AG04449 (cell line): Measurements from ENCODE around the gene RGS14.

Experiments used
- CTCF ChIA-PET: fragments of 350-600 bp; formaldehyde crosslinking; extraction: SDS; loops from one replicate; lab custom pipeline; 2021; ENCODE audit warnings: antibody characterized with exemption; lab: Yijun Ruan, JAX
- POLR2A ChIA-PET: fragments of 400-600, 350-600 bp; formaldehyde crosslinking; extraction: SDS; loops from one replicate; lab custom pipeline; 2020; ENCODE audit warnings: antibody characterized with exemption, inconsistent platforms; lab: Yijun Ruan, JAX
- DNase-seq: peaks from one replicate; pipeline ENCODE4 v3.0.0-alpha.2; 2010; ENCODE audit warnings: low read depth, low spot score
- H3K4me3 ChIP-seq: 2 replicates; pipeline ENCODE4 v1.5.1; 2011; ENCODE audit warnings: low read depth, mild to moderate bottlenecking, control low read depth, low read length
- TF ChIP-seq, protein P1 (sequence below): IDR thresholded peaks from one replicate; pipeline ENCODE4 v1.5.1; 2011; ENCODE audit warnings: mild to moderate bottlenecking, moderate library complexity, low read length, control low read depth, inconsistent platforms; ENCODE audit not compliant: insufficient read depth; ENCODE audit errors: missing control alignments

The RGS14 gene

GRCh38 chr5:177344891-177345290 lies 12.8 kb upstream of the RGS14 start:
- DNase-seq = no peak
- ChIA-PET POLR2A (no interaction called here), CTCF (interaction anchor here (1.3 to 2.1 kb wide), 3 partner anchors 9 to 231 kb away, joined by 3 to 5 read pairs (median 3); no protein-coding TSS in a partner anchor)
- no peak overlapping the region for H3K4me3 ChIP-seq
- TF ChIP-seq, protein P1, sequence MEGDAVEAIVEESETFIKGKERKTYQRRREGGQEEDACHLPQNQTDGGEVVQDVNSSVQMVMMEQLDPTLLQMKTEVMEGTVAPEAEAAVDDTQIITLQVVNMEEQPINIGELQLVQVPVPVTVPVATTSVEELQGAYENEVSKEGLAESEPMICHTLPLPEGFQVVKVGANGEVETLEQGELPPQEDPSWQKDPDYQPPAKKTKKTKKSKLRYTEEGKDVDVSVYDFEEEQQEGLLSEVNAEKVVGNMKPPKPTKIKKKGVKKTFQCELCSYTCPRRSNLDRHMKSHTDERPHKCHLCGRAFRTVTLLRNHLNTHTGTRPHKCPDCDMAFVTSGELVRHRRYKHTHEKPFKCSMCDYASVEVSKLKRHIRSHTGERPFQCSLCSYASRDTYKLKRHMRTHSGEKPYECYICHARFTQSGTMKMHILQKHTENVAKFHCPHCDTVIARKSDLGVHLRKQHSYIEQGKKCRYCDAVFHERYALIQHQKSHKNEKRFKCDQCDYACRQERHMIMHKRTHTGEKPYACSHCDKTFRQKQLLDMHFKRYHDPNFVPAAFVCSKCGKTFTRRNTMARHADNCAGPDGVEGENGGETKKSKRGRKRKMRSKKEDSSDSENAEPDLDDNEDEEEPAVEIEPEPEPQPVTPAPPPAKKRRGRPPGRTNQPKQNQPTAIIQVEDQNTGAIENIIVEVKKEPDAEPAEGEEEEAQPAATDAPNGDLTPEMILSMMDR = no peak

- CTCF ChIA-PET = interaction anchor here (0.5 to 2.7 kb wide), 7 partner anchors 22 to 154 kb away, joined by 3 to 9 read pairs (median 5); no protein-coding TSS in a partner anchor
- no peak overlapping the region for H3K4me3 ChIP-seq
- POLR2A ChIA-PET = no interaction called here
- DNase-seq = no peak
- TF ChIP-seq, protein P1 = no peak
Measured at GRCh38 chr5:177346820-177347219, 10.9 kb upstream of the RGS14 start.

DNA sequence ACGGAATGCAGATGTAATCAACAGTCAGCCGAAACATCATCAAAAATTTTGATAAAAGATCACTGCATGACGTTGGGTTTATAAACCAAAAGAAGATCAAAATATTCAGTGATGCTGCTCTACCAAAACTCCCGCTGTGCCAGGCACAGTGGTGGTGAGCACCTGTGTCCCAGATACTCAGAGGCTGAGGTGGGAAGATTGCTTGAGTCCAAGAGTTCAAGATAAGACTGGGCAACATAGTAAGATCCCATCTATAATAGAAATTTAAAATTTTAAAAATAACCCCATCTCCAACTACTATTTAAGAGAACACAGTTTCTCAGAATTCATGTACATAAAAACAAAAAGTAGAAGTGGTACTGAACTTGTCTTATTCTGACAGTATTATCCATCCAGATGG lies 10.0 kb upstream of the RGS14 start:
- POLR2A ChIA-PET = no interaction called here

DNA sequence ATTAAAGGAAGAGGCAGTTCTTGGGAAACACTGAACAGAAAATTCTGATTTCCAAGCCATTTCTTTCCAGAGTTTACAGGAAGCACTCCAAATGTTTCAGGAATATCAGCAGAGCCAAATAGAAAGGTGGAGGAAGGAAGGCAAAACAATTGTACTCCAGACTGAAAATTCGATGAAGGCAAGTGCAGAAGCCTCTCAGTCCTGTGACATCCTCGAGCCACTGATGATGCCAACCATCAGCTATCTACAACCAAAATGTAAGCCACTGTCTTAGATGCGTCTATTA lies 8.4 kb upstream of the RGS14 start:
- H3K4me3 ChIP-seq = no peak overlapping the region
- CTCF ChIA-PET = interaction anchor here (0.6 to 4.5 kb wide), 4 partner anchors 18 to 54 kb away, joined by 3 to 26 read pairs (median 12); no protein-coding TSS in a partner anchor
- TF ChIP-seq, protein P1 = no peak

More for the DNA sequence above, 10.0 kb upstream of the RGS14 start:
- H3K4me3 ChIP-seq = no peak overlapping the region
- CTCF ChIA-PET = interaction anchor here (1.6 to 2.7 kb wide), 3 partner anchors 21 to 38 kb away, joined by 5 to 9 read pairs (median 5); no protein-coding TSS in a partner anchor
- TF ChIP-seq, protein P1 = no peak
- DNase-seq = no peak

DNA sequence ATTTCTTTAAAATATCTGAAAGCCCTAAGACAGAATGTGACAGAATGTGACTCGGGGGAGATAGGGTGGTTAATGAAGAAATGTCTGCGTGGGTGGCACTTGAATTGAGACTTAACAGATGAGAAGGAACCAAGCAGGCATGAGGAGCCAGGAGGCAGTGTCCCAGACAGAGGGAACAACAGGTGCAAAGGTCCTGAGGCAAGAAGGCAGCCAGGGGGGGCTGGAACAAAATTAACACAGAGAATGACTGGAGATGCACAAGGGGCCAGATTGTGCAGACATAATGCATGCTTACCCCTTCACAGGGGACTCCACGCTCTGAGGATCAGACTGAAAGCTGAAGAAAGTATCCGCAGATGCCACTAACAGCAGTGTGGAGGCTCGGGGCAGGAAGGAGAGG lies 8.0 kb upstream of the RGS14 start:
- ChIA-PET CTCF (interaction anchor here (1.0 to 4.5 kb wide), 3 partner anchors 41 to 237 kb away, joined by 4 to 26 read pairs (median 21); no protein-coding TSS in a partner anchor), POLR2A (no interaction called here)
- H3K4me3 ChIP-seq = peak overlapping the region; percentile 97
- TF ChIP-seq, protein P1 = no peak
- DNase-seq = no peak

More for the DNA sequence above, 8.4 kb upstream of the RGS14 start:
- POLR2A ChIA-PET = interaction anchor here (1.1 kb wide), 1 partner anchor 123 kb away, joined by 3 read pairs; no protein-coding TSS in a partner anchor
- DNase-seq = no peak

- TF ChIP-seq, protein P1 = no peak
- DNase-seq = no peak
- ChIA-PET CTCF (interaction anchor here (1.0 to 6.9 kb wide), 9 partner anchors 9 to 238 kb away, joined by 4 to 58 read pairs (median 11); no protein-coding TSS in a partner anchor), POLR2A (interaction anchor here (0.7 to 1.6 kb wide), 3 partner anchors 10 to 39 kb away, joined by 3 to 4 read pairs (median 4); no protein-coding TSS in a partner anchor)
- peak overlapping the region; percentile 97 for H3K4me3 ChIP-seq
Measured at GRCh38 chr5:177350776-177351391, 6.8 kb upstream of the RGS14 start.
